Stimulated activated CD8-positive, alpha-beta memory T cell treated with anti-CD3 and anti-CD28 coated beads, Interleukin-4, amount 100 ng/mL, for 48 hours (primary cell): ENCODE data around the gene UFSP2.

ENCODE experiments used
- DNase-seq: peaks from one replicate; pipeline ENCODE4 v3.0.0-alpha.2; 2020

UFSP2 gene

DNA sequence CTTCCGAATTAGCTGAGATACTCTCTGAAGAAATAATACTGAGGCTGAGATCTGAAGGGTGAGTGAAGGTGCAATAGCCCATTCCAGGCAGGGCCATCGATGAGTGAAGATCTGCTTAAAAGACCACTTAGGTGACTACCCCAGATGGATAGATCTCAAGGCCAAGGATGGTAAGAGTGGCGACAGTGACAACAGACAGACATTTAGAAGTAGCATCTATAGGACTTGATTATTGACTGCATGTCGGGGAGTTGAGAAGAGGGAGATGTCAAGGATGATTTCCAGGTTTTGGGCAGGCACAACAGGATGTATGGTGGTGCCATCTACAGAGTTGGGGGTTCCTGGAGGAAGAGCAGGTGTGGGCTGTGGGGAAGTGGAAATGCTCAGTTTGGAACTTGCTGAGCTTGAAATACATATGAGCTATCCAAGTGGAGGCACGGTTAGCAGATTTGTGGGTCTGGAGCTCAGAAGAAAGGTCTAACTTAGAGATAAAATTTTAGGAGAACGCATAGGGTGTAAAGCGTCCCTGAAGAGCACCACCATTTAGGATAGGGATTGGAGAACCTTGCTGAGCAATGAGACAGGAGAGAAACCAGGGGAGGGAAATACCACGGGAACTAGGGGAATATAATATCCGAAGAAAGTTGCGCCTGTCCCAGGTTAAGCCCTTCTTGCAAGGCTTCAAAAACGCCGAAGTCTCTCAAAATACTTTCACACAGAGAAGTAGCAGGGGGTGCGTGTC, 688 bp downstream of the UFSP2 start:
- DNase-seq, result no peak

DNA sequence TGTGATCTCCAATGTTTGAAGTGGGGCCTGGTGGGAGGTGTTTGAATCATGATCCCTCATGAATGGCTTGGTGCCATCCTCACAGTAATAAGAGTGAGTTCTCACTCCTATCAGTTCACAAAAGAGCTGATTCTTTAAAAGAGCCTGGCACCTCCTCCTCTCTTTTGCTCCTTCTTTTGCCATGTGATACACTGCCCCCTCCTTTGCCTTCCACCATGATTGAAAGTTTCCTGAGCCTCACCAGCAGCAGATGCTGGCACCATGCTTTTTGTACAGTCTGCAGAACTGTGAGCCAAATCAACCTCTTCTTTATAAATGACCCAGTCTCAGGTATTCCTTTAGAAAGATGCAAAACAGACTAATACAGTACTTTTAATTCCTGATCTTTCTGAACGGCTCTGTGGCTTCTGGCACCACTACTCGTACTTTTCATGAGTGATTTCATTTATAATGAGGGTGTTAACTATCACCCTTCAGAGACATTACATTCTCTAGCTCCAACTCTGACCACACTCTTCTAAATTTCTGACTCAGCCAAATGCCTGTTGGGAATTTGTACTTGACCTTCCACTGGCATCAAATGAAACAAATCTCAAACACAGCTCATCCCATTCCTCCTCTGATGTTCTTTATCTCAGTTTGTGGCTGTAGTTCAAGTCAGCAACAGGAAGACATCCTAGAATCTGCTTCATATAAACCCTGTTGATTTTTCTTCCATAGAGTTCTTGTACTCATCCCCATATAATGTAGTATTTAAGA, 4.2 kb downstream of the UFSP2 start:
- DNase-seq, result no peak

DNA sequence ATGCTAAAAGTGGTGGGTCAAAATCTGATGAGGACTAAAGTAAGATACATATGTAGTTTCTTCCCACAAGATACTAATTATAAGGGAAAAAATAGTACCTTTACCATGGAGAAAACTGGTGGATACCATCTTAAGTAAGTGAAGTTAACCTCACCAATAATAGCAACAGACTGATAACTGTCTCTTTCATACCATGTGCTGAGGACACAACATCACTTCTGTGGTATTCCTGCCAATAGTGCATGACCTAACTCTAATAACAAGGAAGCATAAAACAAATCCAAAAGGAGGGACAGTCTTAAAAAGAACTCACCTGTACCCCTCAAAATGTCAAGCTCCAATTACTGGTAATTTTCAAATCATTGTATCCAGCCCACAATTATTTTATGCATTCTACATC, 8.8 kb downstream of the UFSP2 start:
- no peak for DNase-seq

DNA sequence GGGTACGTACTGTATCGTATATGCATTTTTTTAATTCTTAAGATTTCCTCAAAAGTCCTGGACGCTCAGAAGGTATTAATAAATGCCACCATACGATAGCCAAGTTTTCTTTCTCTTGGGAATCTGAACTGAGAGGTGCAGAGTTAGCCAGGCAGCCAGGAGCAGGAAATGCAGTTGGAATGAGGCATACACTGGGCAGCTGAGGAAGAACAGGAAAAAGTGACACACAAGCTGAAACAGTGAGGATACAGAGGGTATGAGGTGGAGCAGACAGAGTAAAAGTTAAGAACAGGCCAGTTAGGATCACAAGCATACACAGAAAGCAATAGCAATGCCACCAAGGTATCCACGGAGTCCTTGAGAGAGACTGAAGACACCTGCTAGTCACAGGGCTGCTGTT, 13.4 kb downstream of the UFSP2 start:
- DNase-seq, result no peak

DNA sequence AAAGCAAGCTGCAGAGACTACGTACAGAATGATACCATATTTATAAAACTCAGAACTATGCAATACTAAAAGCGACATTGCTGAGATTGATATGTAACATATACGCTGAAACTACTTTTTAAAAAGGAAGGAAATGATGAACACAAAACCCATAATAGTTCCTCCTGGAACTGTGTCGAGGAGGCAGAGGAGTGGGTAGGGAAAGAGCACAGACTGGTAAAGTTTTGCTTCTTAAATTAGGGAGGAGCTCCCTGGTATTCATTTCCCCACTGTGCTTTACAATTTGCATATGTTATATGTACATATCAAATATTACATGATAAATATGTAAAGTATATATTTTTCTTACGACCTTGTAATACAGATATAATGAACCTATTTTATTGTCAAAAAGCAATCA, 13.9 kb downstream of the UFSP2 start:
- DNase-seq, result no peak

DNA sequence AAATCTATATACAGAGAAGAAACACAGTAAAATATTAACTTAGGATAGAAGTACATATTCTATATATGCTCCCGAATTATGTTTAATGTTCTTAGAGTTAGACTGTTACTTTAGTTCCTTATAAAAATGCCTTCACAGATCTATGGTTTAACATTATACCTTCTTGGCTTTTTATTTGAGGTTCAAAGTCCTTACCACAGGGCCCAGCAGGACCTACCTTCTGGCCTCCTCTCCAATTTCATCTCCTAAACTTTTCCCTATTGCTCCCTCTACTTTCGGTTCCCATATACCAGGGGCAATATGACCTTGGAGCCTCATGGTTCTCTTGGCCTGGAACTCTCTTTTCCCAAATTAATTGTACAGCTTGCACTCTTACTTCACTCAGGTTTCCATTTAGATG, 17.3 kb downstream of the UFSP2 start:
- no peak for DNase-seq

DNA sequence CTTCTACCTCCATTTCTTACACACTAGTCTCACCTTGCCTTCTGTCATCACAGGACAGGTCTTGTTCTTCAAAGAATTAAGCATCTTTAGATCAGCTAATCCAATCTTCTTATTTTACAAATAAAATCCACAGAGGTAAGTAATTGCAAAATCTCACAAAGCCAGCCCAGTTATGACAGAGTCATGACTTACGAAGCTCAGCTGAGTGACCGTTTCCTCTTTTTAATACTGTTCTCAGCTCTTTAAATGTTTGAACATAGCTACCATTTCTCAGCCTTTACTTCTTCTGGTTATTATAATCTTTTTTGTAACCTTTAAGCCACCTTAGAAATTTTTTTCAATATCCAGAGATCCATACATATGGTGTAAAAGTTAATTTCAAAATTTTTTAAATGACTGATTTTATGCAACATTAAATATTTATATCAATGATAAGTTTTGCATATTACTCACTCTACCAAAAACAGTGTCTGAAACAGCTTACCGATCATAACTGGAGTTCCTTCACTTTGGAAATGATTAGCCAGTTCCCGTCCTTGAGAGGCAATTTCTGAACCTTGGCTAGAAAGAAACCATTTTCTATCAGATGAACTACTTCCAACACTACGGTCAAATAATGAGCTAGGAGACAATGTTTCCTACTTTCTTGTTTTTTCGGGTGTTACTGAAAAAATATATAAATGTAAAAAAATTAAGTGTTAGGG, 20.3 kb downstream of the UFSP2 start:
- DNase-seq, result no peak

DNA sequence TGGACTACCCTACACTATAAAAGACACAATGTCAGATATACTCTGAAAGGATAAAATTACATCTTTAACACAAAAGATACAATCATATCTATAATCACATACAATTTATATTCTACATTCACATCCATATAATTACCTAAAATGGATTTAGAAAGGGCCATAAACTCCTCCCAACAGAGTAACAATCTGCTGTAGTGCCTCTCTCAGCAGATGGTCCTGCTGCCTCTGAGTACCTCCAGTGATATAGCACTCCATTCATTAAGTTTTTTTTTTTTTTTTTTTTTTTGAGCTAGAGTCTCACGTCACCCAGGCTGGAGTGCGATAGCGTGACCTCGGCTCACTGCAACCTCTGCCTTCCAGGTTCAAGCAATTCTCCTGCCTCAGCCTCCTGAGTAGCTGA, 21.7 kb downstream of the UFSP2 start:
- DNase-seq, result no peak

DNA sequence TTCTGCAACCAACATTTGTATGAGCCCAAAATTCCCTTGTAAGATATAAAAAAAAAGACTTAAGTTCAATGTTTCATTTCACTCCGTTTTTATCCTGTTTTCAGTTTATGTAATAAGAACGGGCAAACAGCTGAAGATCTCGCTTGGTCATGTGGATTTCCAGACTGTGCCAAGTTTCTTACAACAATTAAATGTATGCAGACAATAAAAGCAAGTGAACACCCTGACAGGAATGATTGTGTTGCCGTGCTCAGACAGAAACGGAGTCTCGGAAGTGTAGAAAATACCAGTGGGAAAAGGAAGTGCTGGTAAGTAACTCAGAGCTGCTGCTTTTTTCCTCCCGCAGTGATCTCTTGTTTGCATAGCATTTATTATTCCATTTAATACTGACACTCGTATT, 26.3 kb downstream of the UFSP2 start:
- DNase-seq, result no peak

DNA sequence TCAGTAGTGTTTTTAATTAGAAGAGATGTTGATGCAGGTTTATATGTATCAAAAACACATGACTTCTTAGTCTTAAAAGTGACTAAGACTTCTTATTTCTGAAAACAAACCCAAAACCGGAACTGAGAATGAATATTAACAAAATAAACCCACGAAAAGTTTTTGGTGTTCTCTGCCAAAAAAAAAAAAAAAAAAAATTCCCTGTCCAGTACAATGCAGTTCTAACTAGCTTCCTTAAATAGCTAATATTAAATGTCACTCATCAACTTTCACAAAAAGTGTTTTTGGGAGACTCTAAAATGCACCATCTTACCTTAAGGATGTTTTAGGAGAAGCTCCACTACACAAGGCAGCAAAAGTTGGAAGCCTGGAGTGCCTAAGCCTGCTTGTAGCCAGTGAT, 27.1 kb downstream of the UFSP2 start:
- no peak for DNase-seq

DNA sequence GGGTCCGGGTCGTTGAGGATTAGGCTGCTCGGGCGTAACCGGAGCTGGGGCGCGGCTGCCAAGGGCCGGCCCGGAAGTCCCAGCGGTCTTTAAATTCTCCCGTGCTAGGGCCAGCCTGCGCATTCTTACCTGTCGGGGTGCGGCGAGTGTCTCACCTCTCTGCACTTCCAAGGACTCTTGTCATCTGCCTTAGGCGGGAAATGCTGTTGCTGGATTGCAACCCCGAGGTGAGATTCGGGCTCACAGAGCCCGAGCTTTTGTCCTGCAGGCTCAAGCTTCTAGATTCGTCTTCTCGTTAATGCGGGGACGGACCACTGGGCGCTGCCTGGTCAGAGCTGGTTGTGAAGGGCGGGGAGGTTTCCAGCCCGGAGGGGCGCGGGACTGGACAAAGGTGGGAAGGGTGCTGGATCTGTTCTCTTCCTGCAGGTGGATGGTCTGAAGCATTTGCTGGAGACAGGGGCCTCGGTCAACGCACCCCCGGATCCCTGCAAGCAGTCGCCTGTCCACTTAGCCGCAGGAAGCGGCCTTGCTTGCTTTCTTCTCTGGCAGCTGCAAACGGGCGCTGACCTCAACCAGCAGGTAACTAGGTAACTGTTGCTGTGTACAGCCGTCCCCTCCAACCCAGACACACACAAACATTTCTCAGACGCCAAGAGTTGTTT, 28.9 kb downstream of the UFSP2 start, which contains the start of gene ANKRD37:
Gene ANKRD37 (plus strand): TSS at position 118 of the 662 bp plus-strand sequence. CDS start 83 bp downstream, at position 201.
- no peak for DNase-seq

DNA sequence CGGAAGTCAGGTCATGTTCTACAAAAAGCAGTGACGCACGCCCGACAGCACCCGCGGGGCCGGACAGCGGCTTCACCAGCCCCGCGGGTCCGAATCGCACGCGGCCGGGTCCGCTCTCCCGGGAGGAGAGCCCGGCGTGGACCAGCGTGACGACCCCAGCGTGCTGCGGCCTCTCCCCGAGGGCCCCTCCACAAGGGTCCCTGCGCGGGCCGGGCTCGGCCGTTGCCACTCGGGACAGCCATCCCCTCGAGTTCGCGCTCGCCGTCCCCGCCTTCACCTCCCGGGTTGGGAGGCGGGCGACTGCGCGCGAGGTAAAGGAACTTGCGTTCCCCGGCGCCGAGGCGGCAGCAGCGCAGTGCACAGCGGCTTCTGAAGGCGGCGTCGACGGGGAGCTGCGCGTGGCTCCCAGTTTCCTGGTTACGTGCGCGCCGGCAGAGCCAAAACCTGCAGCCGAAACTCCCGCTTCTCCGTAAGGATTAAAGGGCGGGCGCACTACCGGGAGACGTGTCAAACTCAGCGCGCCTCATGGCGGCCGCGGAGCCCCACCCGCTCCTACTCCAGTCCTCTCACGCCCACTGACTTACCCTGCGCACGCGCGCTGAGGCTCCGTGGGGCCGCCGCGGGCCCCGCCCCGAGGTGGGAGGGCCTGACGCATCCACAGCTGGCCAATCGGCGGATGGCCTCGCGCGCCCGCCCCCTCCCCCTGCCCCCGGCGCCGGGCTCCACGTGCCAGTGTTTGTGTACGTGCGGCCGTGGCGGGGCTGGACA, 29.6 kb downstream of the UFSP2 start:
- peak; percentile 96 for DNase-seq

DNA sequence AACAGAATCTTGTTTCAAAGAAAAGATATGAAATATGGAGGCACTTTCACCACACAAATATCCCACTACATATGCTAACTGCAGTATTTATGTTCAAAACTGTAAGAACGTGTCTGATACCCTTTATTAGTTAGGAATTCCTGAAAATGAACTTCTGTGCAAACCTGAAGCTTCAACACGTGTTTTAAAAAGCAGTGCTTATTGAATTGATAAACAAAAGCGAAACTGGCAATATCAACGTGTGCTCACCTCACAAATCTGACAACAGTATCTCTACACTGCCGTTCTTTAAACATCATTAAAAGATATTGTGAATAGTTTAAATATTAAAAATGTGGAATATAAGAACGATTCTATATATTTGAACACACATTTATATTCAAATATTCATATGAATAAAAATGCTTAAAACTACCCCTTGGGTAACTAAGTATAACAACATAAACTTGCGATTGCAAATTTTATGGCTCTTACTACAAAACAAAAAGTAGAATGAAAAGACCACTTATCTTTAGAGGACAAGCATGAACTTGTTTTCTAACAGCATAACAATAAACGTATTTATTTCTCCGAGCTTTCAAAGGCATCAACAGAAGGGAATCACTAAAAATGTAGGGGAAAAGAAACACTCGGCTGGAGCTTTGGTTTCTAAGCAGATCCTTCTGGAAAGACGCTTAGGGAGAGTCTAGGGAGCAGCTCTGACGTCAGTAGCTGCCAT, 30.4 kb downstream of the UFSP2 start, which contains the start of gene LRP2BP:
Gene LRP2BP (minus strand): TSS at position 687 of the 718 bp plus-strand sequence. CDS start 17,738 bp downstream, outside the sequence.
- DNase-seq, result no peak

DNA sequence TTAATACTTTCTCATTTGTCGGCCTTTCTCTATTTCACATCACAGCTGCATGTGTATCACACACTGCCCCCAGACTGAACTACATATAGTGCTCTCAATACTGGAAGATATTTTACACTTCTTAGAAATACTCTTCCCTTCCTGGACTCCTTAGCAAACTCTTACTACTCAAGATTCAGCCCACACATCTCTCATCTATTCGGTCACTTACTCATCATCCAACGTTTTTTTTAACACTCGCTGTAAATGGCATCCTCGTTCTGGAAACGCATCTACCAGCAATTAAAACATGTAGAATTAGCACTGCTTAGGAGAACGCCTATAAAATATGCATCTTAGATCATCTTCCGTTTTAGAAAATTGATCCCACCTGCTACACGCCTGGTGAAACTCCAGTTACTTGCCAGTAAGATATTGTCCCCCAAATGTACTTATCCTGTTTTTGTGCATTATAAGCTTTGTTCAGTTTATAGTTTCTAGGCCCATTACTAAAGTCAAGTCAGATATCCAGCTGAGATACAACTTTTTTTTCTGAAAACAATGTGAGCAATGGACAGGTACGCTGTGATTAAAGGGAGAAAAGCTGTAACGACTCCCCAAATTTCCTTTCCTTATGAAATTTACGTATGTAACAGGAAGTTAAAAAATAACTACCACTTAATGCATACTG, 31.1 kb downstream of the UFSP2 start:
- no peak for DNase-seq

DNA sequence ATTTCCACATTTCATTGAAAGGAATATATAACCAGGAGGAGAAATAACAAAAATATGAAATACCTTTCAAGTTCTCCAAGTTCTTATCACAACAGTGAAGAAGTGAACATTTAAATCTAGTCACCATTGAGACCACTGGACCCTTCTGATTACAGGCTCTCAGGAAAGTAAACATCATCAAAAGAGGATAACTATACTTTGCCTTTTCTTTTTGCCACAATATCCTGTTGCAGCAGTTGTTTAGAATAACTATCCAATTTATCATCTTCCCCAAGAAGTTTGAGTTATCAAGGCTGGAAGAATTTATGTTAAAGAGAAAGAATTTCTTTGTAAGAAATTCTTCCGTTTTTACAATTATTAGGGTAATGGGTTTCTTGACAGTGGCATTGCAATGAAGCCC, 33.6 kb downstream of the UFSP2 start:
- DNase-seq, result no peak

DNA sequence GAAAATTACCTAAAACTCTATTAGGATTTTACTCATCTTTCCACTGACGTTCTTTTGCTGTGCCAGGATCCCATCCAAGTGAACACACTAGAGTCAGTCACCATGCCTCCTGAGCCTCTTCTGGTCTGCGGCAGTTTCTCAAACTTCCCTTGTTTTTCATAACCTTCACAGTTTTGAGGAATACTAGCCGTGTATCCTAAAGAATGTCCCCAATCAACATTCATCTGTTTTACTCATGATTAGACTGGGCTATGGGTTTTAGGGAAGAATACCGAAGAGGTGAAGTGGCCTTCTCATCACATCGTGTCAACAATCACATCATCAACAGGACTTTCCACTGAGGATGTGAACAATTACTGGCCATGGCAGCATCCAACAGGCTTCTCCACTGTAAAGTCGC, 34.8 kb downstream of the UFSP2 start:
- no peak for DNase-seq

DNA sequence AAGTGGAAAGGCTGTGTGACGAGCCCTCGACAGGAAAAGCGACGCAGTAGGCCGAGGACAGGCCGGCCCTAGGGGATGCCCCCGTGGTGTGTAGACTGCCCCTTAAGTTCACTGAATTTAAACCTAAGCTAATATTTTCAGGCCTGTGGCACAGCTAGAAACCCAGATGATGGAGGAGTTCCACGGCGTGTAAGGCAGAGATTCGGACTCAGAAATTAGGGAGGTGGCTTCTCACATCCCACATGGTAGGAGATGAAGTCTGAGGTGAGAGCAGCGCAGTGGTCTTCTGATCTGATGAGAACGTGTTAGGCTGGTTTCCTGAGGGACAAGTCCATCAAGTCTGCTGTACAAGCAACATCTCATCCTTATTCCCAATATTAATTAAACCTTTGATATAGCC, 37.8 kb downstream of the UFSP2 start:
- DNase-seq, result no peak

DNA sequence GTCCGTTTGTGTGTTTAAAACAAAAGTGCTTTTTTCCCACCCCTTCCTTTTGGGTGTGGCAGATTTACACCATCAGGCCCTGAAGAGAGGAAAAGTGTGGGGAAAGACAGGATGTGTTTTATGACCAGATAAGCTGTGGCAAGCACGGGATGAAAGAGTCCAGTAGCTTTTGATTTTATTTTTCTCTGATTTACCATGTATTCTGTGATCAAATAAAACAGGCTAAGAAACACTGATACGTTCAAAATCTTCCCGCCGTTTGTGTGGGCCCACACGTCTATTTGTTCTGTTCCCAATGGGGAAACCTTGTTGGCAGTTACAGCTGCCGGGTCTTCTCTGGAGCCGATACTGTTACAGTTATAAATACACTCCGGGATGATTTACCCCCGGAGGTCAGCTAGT, 40.8 kb downstream of the UFSP2 start:
- DNase-seq, result no peak

DNA sequence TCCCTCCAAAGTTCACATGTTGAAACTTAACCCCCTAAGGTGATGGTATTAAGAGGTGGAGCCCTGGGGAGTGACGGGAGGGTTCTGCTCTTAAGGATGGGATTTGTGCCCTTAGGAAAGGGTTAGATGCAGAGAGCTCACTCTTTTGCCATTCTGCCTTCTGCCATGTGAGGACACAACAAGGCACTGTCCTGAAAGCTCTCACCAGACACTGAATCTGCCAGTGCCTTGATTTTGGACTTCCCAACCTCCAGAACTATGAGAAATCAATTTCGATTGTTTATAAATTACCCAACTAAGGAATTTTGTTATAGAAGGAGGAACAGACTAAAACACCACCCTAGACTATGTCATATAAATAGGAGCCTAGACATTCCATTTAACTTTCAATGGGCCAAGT, 41.7 kb downstream of the UFSP2 start:
- DNase-seq, result no peak

DNA sequence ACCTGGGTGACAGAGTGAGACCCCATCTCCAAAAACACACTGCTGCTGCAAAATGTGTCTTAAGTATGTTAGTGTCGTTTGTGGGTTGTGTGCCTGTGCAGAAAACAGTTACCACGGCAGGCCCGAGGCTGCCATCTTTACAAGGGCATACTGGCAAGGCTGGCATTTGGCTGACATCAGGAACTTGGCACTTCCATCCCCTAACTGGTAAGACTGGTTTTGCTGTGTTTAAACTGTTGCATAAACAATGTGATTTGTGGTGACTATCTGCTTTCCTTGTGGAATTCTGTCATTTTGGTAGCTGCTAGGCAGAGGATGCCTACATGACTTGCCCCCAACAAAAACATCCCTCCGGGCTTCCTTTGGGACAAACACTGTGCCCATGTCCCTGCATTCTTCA, 42.3 kb downstream of the UFSP2 start:
- DNase-seq, result no peak

DNA sequence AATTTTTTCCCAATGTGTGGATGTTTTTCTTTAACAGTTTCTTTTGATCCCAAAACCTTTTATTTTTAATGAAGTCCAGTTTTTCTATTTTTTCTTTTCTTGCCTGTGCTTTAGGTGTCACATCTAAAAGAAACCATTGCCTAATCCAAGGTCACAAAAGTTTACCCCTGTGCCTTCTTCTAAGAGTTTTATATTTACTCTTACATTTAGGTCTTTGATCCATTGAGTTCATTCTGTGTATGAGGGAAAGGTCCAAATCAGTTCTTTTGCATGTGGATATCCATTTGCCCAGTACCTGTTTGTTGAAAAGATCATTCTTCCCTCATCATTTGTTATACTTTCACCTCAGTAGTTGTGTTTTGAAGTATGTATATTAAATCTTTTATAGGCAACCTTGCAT, 43.0 kb downstream of the UFSP2 start:
- DNase-seq, result no peak
